ENCODE measurements around the gene DBP.

- TF ChIP-seq CTCF (conservative IDR thresholded peaks at IDR 0.05; ENCODE audit: low read depth, low read length) (no peak), EZH2 (IDR thresholded peaks at IDR 0.05; ENCODE audit: borderline replicate concordance, low read depth, low read length, poor library complexity, severe bottlenecking) (no peak)
Observed at GRCh38 chr19:48595171-48595570, 42.0 kb downstream of the DBP start.

All from A673 (cell line).